IMR-90 (cell line): ENCODE data around the gene AMBRA1. TPM values are rescaled to one million over a fixed set of nuclear protein-coding genes. Genes with fewer than 3 reads are reported as not detected.

Experiments
- ATAC-seq: fragments of 200-7000 bp; cut with Tn5 transposase; 2 replicates; pipeline ENCODE4 v1.9.1; 2020; ENCODE audit warnings: low read depth, mild to moderate bottlenecking, moderate library complexity
- BruUV-seq: library from RNA; stranded (reverse); fragments of 400-500 nt; replicated peaks from 2 replicates; lab custom pipeline; 2021; lab: Mats Ljungman, UMichigan
- CTCF ChIA-PET: fragments of 300-600 bp; formaldehyde crosslinking; extraction: SDS; loops from one replicate; lab custom pipeline; 2021; ENCODE audit warnings: antibody characterized with exemption; lab: Yijun Ruan, JAX
- POLR2A ChIA-PET: fragments of 300-600 bp; sonication (Branson Sonifier 250); formaldehyde crosslinking; loops from one replicate; lab custom pipeline; 2022; ENCODE audit warnings: antibody characterized with exemption; ENCODE audit not compliant: unreplicated experiment; lab: Charles Lee
- DNase-seq: peaks from one replicate; pipeline ENCODE4 v3.0.0; 2013
- H2AFZ ChIP-seq: replicated peaks from 2 replicates; pipeline ENCODE3; 2013; ENCODE audit warnings: low read length, mild to moderate bottlenecking; ENCODE audit not compliant: poor library complexity
- H2AK5ac ChIP-seq: 2 replicates; pipeline ENCODE4 v1.6.1; 2013; ENCODE audit warnings: low read depth, low read length, inconsistent platforms
- H2AK9ac ChIP-seq: replicated peaks from 2 replicates; pipeline ENCODE3; 2013; ENCODE audit warnings: mild to moderate bottlenecking, low read depth, low read length, moderate library complexity; ENCODE audit not compliant: poor library complexity
- H2BK120ac ChIP-seq: 2 replicates; pipeline ENCODE4 v1.6.1; 2013; ENCODE audit warnings: low read depth, low read length, inconsistent platforms
- H2BK15ac ChIP-seq: 3 replicates; pipeline ENCODE4 v1.6.1; 2013; ENCODE audit warnings: low read depth, low read length, inconsistent platforms
- H2BK20ac ChIP-seq: 2 replicates; pipeline ENCODE4 v1.6.1; 2013; ENCODE audit warnings: low read depth, mild to moderate bottlenecking, inconsistent platforms, low read length, moderate library complexity
- H2BK5ac ChIP-seq: 2 replicates; pipeline ENCODE4 v1.6.1; 2013; ENCODE audit warnings: mild to moderate bottlenecking, low read depth, low read length, inconsistent platforms; ENCODE audit not compliant: poor library complexity, severe bottlenecking
- H3K14ac ChIP-seq: replicated peaks from 2 replicates; pipeline ENCODE4 v1.6.1; 2013; ENCODE audit warnings: low read depth, low read length, inconsistent platforms
- H3K18ac ChIP-seq: 2 replicates; pipeline ENCODE4 v1.6.1; 2013; ENCODE audit warnings: low read depth, low read length, control low read depth
- H3K23ac ChIP-seq: 2 replicates; pipeline ENCODE4 v1.6.1; 2013; ENCODE audit warnings: low read depth, low read length, inconsistent platforms
- H3K27ac ChIP-seq: 2 replicates; pipeline ENCODE4 v1.5.1; 2013; ENCODE audit warnings: mild to moderate bottlenecking, control low read depth, low read length; ENCODE audit not compliant: insufficient read depth
- H3K27me3 ChIP-seq: 2 replicates; pipeline ENCODE4 v1.6.1; 2013; ENCODE audit warnings: low read length; ENCODE audit not compliant: control insufficient read depth, insufficient read depth
- H3K36me3 ChIP-seq: 2 replicates; pipeline ENCODE4 v1.6.1; 2013; ENCODE audit warnings: low read length, mixed read lengths; ENCODE audit not compliant: control insufficient read depth, insufficient read depth
- H3K4ac ChIP-seq: 2 replicates; pipeline ENCODE4 v1.6.1; 2013; ENCODE audit warnings: low read depth, low read length, inconsistent platforms
- H3K4me1 ChIP-seq: 2 replicates; pipeline ENCODE4 v1.6.1; 2013; ENCODE audit warnings: low read length, mixed read lengths; ENCODE audit not compliant: control insufficient read depth, insufficient read depth
- H3K4me2 ChIP-seq: 2 replicates; pipeline ENCODE4 v1.6.1; 2013; ENCODE audit warnings: low read depth, mild to moderate bottlenecking, control low read depth, low read length, moderate library complexity
- H3K4me3 ChIP-seq: 2 replicates; pipeline ENCODE4 v1.5.1; 2013; ENCODE audit warnings: low read depth, mild to moderate bottlenecking, control low read depth, low read length, moderate library complexity; ENCODE audit not compliant: insufficient read depth
- H3K56ac ChIP-seq: 2 replicates; pipeline ENCODE4 v1.6.1; 2013; ENCODE audit warnings: low read length, inconsistent platforms; ENCODE audit not compliant: insufficient read depth; ENCODE audit errors: extremely low read depth
- H3K79me1 ChIP-seq, 2 experiments: 2 replicates each; pipeline ENCODE4 v1.6.1; 2013; ENCODE audit warnings: low read length in 2 of 2, inconsistent platforms in 1 of 2, low read depth in 1 of 2
- H3K9ac ChIP-seq: 2 replicates; pipeline ENCODE4 v1.6.1; 2013; ENCODE audit warnings: low read depth, low read length, control low read depth
- H3K9me1 ChIP-seq: 2 replicates; pipeline ENCODE4 v1.6.1; 2013; ENCODE audit warnings: low read length, inconsistent platforms; ENCODE audit not compliant: insufficient read depth
- H3K9me3 ChIP-seq: 2 replicates; pipeline ENCODE4 v1.6.1; 2013; ENCODE audit warnings: low read length; ENCODE audit not compliant: control insufficient read depth, insufficient read depth
- H4K20me1 ChIP-seq: 2 replicates; pipeline ENCODE4 v1.6.1; 2013; ENCODE audit warnings: low read length, inconsistent platforms; ENCODE audit not compliant: insufficient read depth
- H4K5ac ChIP-seq: 2 replicates; pipeline ENCODE4 v1.6.1; 2013; ENCODE audit warnings: mild to moderate bottlenecking, low read depth, low read length, control low read depth
- H4K8ac ChIP-seq, 2 experiments: 2 replicates each; pipeline ENCODE4 v1.6.1; 2013; ENCODE audit warnings: low read depth in 2 of 2, low read length in 2 of 2, control low read depth in 1 of 2, inconsistent platforms in 1 of 2
- H4K91ac ChIP-seq: 2 replicates; pipeline ENCODE4 v1.6.1; 2013; ENCODE audit warnings: low read depth, low read length, inconsistent platforms; ENCODE audit not compliant: insufficient read depth
- BHLHE40 ChIP-seq: fragments of 150-350 bp; IDR thresholded peaks from 2 replicates; pipeline ENCODE4 v1.6.1; 2016; ENCODE audit warnings: mild to moderate bottlenecking, low read depth, low read length
- CEBPB ChIP-seq: IDR thresholded peaks from 2 replicates; pipeline ENCODE4 v1.6.1; 2012; ENCODE audit warnings: low read depth, low read length, improper control_type of control experiment
- CHD1 ChIP-seq: IDR thresholded peaks from 2 replicates; pipeline ENCODE4 v1.6.1; 2012; ENCODE audit warnings: low read depth, low read length, improper control_type of control experiment
- ELK1 ChIP-seq: fragments of 150-350 bp; IDR thresholded peaks from 2 replicates; pipeline ENCODE4 v1.6.1; 2016; ENCODE audit warnings: low read depth, mild to moderate bottlenecking, low read length, moderate library complexity, borderline replicate concordance
- FOS ChIP-seq: fragments of 150-350 bp; IDR thresholded peaks from 2 replicates; pipeline ENCODE4 v1.6.1; 2016; ENCODE audit warnings: low read depth, low read length
- MAFK ChIP-seq: IDR thresholded peaks from 2 replicates; pipeline ENCODE4 v1.6.1; 2012; ENCODE audit warnings: low read depth, low read length, improper control_type of control experiment
- MAZ ChIP-seq: IDR thresholded peaks from 2 replicates; pipeline ENCODE4 v1.6.1; 2012; ENCODE audit warnings: low read depth, mild to moderate bottlenecking, low read length, improper control_type of control experiment, moderate library complexity, borderline replicate concordance
- MXI1 ChIP-seq: IDR thresholded peaks from 2 replicates; pipeline ENCODE4 v1.6.1; 2012; ENCODE audit warnings: low read depth, mild to moderate bottlenecking, low read length, moderate library complexity, borderline replicate concordance
- POLR2A ChIP-seq: IDR thresholded peaks from 2 replicates; pipeline ENCODE4 v1.6.1; 2012; ENCODE audit warnings: mild to moderate bottlenecking, low read depth, low read length
- RCOR1 ChIP-seq: IDR thresholded peaks from 2 replicates; pipeline ENCODE4 v1.6.1; 2012; ENCODE audit warnings: mild to moderate bottlenecking, low read length, improper control_type of control experiment; ENCODE audit not compliant: insufficient replicate concordance
- RFX5 ChIP-seq: IDR thresholded peaks from 2 replicates; pipeline ENCODE4 v1.8.0; 2012; ENCODE audit warnings: low read depth, mild to moderate bottlenecking, low read length, moderate library complexity
- SMC3 ChIP-seq: fragments of 150-350 bp; IDR thresholded peaks from 2 replicates; pipeline ENCODE4 v1.6.1; 2016; ENCODE audit warnings: low read depth, mild to moderate bottlenecking, antibody characterized with exemption, low read length, moderate library complexity
- WGBS, 2 experiments: methylation state at CpG; one replicate each; pipeline versions ENCODE4 v1.1.5 to v1.1.7; 2013; ENCODE audit warnings: missing lambda C conversion rate in 2 of 2; ENCODE audit not compliant: insufficient read length in 1 of 2; ENCODE audit errors: extremely low coverage in 2 of 2; 5-methylcytosine and 5-hydroxymethylcytosine counted together
- dilution Hi-C: fragments of 300-500 bp; cut with HindIII; formaldehyde crosslinking; loops from one replicate; pipeline ENCODE4 v1.14.3; 2018; ENCODE audit warnings: low sequenced_read_pairs; ENCODE audit not compliant: unreplicated experiment
- in situ Hi-C: fragments of 300-500 bp; cut with MboI; formaldehyde crosslinking; loops from 3 replicates; pipeline ENCODE4 v1.14.3; 2019; ENCODE audit warnings: low sequenced_read_pairs, inconsistent platforms, mixed read lengths
- intact Hi-C: fragments of 100-400 bp; cut with micrococcal nuclease; formaldehyde crosslinking; loops from 2 replicates; pipeline ENCODE4 v1.10.0; 2022
- polyA plus RNA-seq, 3 experiments: library from polyadenylated mRNA; depleted of rRNA; stranded (reverse); fragments of >200 nt; gene quantifications; 2 replicates each; pipeline ENCODE4 v1.2.3, GENCODE V29; 2012; ENCODE audit warnings: low replicate concordance in 1 of 3
- total RNA-seq: library from RNA; depleted of rRNA; stranded (reverse); fragments of >200 nt; gene quantifications from 2 replicates; pipeline ENCODE4 v1.2.3, GENCODE V29; 2012
- TF ChIP-seq, protein P1 (sequence below): conservative IDR thresholded peaks from 2 replicates; pipeline ENCODE4 v1.5.1; 2012; ENCODE audit warnings: mild to moderate bottlenecking, low read depth, low read length, improper control_type of control experiment
- TF ChIP-seq, protein P2 (sequence below): fragments of 150-350 bp; IDR thresholded peaks from 2 replicates; pipeline ENCODE4 v1.6.1; 2017; ENCODE audit warnings: mild to moderate bottlenecking, antibody characterized with exemption, low read length, low read depth

The AMBRA1 gene
- total and polyA plus RNA-seq, 2 of the 4 experiments (the other 2 are of a cell fraction) = 9.4 to 18.3 TPM

GRCh38 chr11:46397526-46397925 lies 196.3 kb downstream of the AMBRA1 start:
- H3K27me3 ChIP-seq = no peaks in the 10 kb centered on the region
- DNase-seq (no peak), ATAC-seq (no peak)
- POLR2A ChIA-PET = no interaction called here
- no peaks in the 10 kb centered on the region for H3K4me1 ChIP-seq
- H3K14ac ChIP-seq = no peak overlapping the region
- TF ChIP-seq BHLHE40 = no peak
- TF ChIP-seq CHD1 = no peak
- no peak for TF ChIP-seq RFX5
- TF ChIP-seq, protein P1, sequence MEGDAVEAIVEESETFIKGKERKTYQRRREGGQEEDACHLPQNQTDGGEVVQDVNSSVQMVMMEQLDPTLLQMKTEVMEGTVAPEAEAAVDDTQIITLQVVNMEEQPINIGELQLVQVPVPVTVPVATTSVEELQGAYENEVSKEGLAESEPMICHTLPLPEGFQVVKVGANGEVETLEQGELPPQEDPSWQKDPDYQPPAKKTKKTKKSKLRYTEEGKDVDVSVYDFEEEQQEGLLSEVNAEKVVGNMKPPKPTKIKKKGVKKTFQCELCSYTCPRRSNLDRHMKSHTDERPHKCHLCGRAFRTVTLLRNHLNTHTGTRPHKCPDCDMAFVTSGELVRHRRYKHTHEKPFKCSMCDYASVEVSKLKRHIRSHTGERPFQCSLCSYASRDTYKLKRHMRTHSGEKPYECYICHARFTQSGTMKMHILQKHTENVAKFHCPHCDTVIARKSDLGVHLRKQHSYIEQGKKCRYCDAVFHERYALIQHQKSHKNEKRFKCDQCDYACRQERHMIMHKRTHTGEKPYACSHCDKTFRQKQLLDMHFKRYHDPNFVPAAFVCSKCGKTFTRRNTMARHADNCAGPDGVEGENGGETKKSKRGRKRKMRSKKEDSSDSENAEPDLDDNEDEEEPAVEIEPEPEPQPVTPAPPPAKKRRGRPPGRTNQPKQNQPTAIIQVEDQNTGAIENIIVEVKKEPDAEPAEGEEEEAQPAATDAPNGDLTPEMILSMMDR = no peak
- TF ChIP-seq MAZ = no peak
- no peak for TF ChIP-seq ELK1
- TF ChIP-seq MXI1 = no peak
- TF ChIP-seq SMC3 = no peak
- no peak for TF ChIP-seq CEBPB
- TF ChIP-seq, protein P2, sequence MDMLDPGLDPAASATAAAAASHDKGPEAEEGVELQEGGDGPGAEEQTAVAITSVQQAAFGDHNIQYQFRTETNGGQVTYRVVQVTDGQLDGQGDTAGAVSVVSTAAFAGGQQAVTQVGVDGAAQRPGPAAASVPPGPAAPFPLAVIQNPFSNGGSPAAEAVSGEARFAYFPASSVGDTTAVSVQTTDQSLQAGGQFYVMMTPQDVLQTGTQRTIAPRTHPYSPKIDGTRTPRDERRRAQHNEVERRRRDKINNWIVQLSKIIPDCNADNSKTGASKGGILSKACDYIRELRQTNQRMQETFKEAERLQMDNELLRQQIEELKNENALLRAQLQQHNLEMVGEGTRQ = no peak
- TF ChIP-seq POLR2A = no peak
- TF ChIP-seq MAFK = no peak
- TF ChIP-seq FOS = no peak
- TF ChIP-seq RCOR1 = no peak
- peaks cover 9% of the 10 kb centered on the region; the same call in 1 of the 2 replicates for H3K9me1 ChIP-seq
- no peak overlapping the region for H3K4ac ChIP-seq
- CTCF ChIA-PET = no interaction called here
- no peak overlapping the region for H2BK5ac ChIP-seq
- H3K79me1 ChIP-seq = no peaks in the 10 kb centered on the region; a peak in 1 of 4 replicates
- dilution Hi-C loops = no loop called here
- H3K9me3 ChIP-seq = no peaks in the 10 kb centered on the region
- H2BK120ac ChIP-seq = no peak overlapping the region
- no peak overlapping the region for H3K27ac ChIP-seq
- no peak overlapping the region for H3K4me3 ChIP-seq
- no peak overlapping the region for H2BK20ac ChIP-seq
- in situ Hi-C loops = loop anchor here (5.0 kb wide), 1 partner anchor 135 kb away; no protein-coding TSS in a partner anchor
- intact Hi-C loops = no loop called here
- BruUV-seq = no TSS peak
- no peak overlapping the region for H3K23ac ChIP-seq
- no peak overlapping the region for H3K9ac ChIP-seq
- H2AK5ac ChIP-seq = no peak overlapping the region
- no peak overlapping the region for H3K4me2 ChIP-seq
- no peak overlapping the region for H4K91ac ChIP-seq
- H3K36me3 ChIP-seq = peaks cover 17% of the 10 kb centered on the region
- no peak overlapping the region for H3K56ac ChIP-seq
- H2AK9ac ChIP-seq = no peak overlapping the region
- H2BK15ac ChIP-seq = no peak overlapping the region
- no peak overlapping the region for H4K5ac ChIP-seq
- no peak overlapping the region for H3K18ac ChIP-seq
- H4K8ac ChIP-seq = no peak overlapping the region
- no peak overlapping the region for H2AFZ ChIP-seq
- WGBS, 2 experiments = 98% methylated on average over 9 of the region's 19 CpGs; no CpG with 5 or more reads in 1 of the 2 experiments
- H4K20me1 ChIP-seq = peaks cover 14% of the 10 kb centered on the region
